Adipocyte (in vitro differentiated cells): Measurements from ENCODE around the gene HAND2.

Experiments used
- DNase-seq: peaks from one replicate; pipeline ENCODE4 v3.0.0-alpha.2; 2015; ENCODE audit warnings: low read depth
- H3K27me3 ChIP-seq: replicated peaks from 2 replicates; pipeline ENCODE4 v1.7.0; 2013; ENCODE audit warnings: mild to moderate bottlenecking, low read length, moderate library complexity; ENCODE audit not compliant: control insufficient read depth, insufficient read depth
- H3K36me3 ChIP-seq: 2 replicates; pipeline ENCODE4 v1.7.0; 2013; ENCODE audit warnings: low read length, mild to moderate bottlenecking, moderate library complexity; ENCODE audit not compliant: control insufficient read depth, insufficient read depth, severe bottlenecking
- H3K4me1 ChIP-seq: 2 replicates; pipeline ENCODE4 v1.7.0; 2013; ENCODE audit warnings: mild to moderate bottlenecking, low read length, moderate library complexity; ENCODE audit not compliant: control insufficient read depth, insufficient read depth
- H3K4me3 ChIP-seq: 2 replicates; pipeline ENCODE4 v1.7.0; 2013; ENCODE audit warnings: mild to moderate bottlenecking, low read length, moderate library complexity
- H3K9ac ChIP-seq: 2 replicates; pipeline ENCODE4 v1.7.0; 2013; ENCODE audit warnings: mild to moderate bottlenecking, low read length, moderate library complexity
- H3K9me3 ChIP-seq: 2 replicates; pipeline ENCODE4 v1.7.0; 2013; ENCODE audit warnings: mild to moderate bottlenecking, low read length, moderate library complexity; ENCODE audit not compliant: control insufficient read depth

HAND2 gene

GRCh38 chr4:173535165-173535902, 5.3 kb upstream of the HAND2 start:
- no peak for DNase-seq
- H3K36me3 ChIP-seq: no peaks in the 10 kb centered on the region
- no peak overlapping the region for H3K9ac ChIP-seq
- H3K4me3 ChIP-seq: no peak overlapping the region
- peaks cover 13% of the 10 kb centered on the region for H3K4me1 ChIP-seq
- no peaks in the 10 kb centered on the region for H3K27me3 ChIP-seq
- no peaks in the 10 kb centered on the region for H3K9me3 ChIP-seq

GRCh38 chr4:173534434-173534833, 4.4 kb upstream of the HAND2 start:
- H3K4me3 ChIP-seq: no peak overlapping the region

GRCh38 chr4:173532725-173533511, 2.9 kb upstream of the HAND2 start:
- no peak overlapping the region for H3K4me3 ChIP-seq
- H3K4me1 ChIP-seq: peaks cover 5% of the 10 kb centered on the region
- no peaks in the 10 kb centered on the region for H3K9me3 ChIP-seq
- no peak for DNase-seq
- no peaks in the 10 kb centered on the region for H3K36me3 ChIP-seq
- no peak overlapping the region for H3K9ac ChIP-seq
- no peaks in the 10 kb centered on the region for H3K27me3 ChIP-seq

More at GRCh38 chr4:173534434-173534833, 4.4 kb upstream of the HAND2 start:
- DNase-seq: no peak
- no peak overlapping the region for H3K9ac ChIP-seq
- H3K36me3 ChIP-seq: no peaks in the 10 kb centered on the region
- peaks cover 12% of the 10 kb centered on the region for H3K4me1 ChIP-seq
- H3K9me3 ChIP-seq: no peaks in the 10 kb centered on the region
- H3K27me3 ChIP-seq: no peaks in the 10 kb centered on the region

GRCh38 chr4:173531086-173531965, 1.3 kb upstream of the HAND2 start:
- peak overlapping the region; percentile 96 for H3K9ac ChIP-seq
- no peaks in the 10 kb centered on the region for H3K9me3 ChIP-seq
- H3K4me1 ChIP-seq: peaks cover 9% of the 10 kb centered on the region
- H3K36me3 ChIP-seq: peaks cover 4% of the 10 kb centered on the region
- H3K4me3 ChIP-seq: peak overlapping the region; percentile 97
- H3K27me3 ChIP-seq: no peaks in the 10 kb centered on the region
- DNase-seq: peak; percentile 42

GRCh38 chr4:173530326-173531085, 477 bp upstream of the HAND2 start:
- no peaks in the 10 kb centered on the region for H3K27me3 ChIP-seq
- peak overlapping the region; percentile 96 for H3K9ac ChIP-seq
- peaks cover 12% of the 10 kb centered on the region for H3K4me1 ChIP-seq
- H3K4me3 ChIP-seq: peak overlapping the region; percentile 97
- peak; percentile 52 for DNase-seq
- H3K9me3 ChIP-seq: no peaks in the 10 kb centered on the region
- peaks cover 4% of the 10 kb centered on the region for H3K36me3 ChIP-seq

GRCh38 chr4:173528378-173529321, 1.4 kb downstream of the HAND2 start:
- Histone ChIP-seq H3K4me1 (peaks cover 22% of the 10 kb centered on the region), H3K27me3 (no peaks in the 10 kb centered on the region), H3K36me3 (peaks cover 9% of the 10 kb centered on the region), H3K9me3 (no peaks in the 10 kb centered on the region), H3K9ac (peak overlapping the region; percentile 98), H3K4me3 (peak overlapping the region; percentile 95)
- DNase-seq: peak; percentile 63

GRCh38 chr4:173527103-173527891, 2.7 kb downstream of the HAND2 start:
- H3K9ac ChIP-seq: peak overlapping the region; percentile 98
- H3K36me3 ChIP-seq: peaks cover 9% of the 10 kb centered on the region
- DNase-seq: peak; percentile 67
- H3K4me3 ChIP-seq: peak overlapping the region; percentile 95
- no peaks in the 10 kb centered on the region for H3K27me3 ChIP-seq
- no peaks in the 10 kb centered on the region for H3K9me3 ChIP-seq
- peaks cover 32% of the 10 kb centered on the region for H3K4me1 ChIP-seq

GRCh38 chr4:173526724-173527102, 3.3 kb downstream of the HAND2 start:
- no peaks in the 10 kb centered on the region for H3K27me3 ChIP-seq
- peak overlapping the region; percentile 95 for H3K4me3 ChIP-seq
- peak; percentile 40 for DNase-seq

GRCh38 chr4:173526027-173526482, 4.0 kb downstream of the HAND2 start:
- H3K4me3 ChIP-seq: peak overlapping the region; percentile 95
- peak; percentile 44 for DNase-seq
- peak overlapping the region; percentile 98 for H3K9ac ChIP-seq
- no peaks in the 10 kb centered on the region for H3K9me3 ChIP-seq
- peaks cover 40% of the 10 kb centered on the region for H3K4me1 ChIP-seq
- peaks cover 9% of the 10 kb centered on the region for H3K36me3 ChIP-seq
- H3K27me3 ChIP-seq: no peaks in the 10 kb centered on the region

More at GRCh38 chr4:173526724-173527102, 3.3 kb downstream of the HAND2 start:
- H3K9ac ChIP-seq: peak overlapping the region; percentile 98
- no peaks in the 10 kb centered on the region for H3K9me3 ChIP-seq
- H3K4me1 ChIP-seq: peaks cover 34% of the 10 kb centered on the region
- peaks cover 9% of the 10 kb centered on the region for H3K36me3 ChIP-seq
